Omental fat pad (tissue), 4 donors: ENCODE data around the gene FETUB. TPM values are rescaled to one million over a fixed set of nuclear protein-coding genes. Genes with fewer than 3 reads are reported as not detected.

Experiments
- ATAC-seq: fragments of 150-250 bp; one replicate; pipeline ENCODE4 v1.9.1; 2016; ENCODE audit warnings: mild to moderate bottlenecking, moderate library complexity; ENCODE audit not compliant: low FRiP score
- DNase-seq: peaks from one replicate; pipeline ENCODE4 v3.0.0-alpha.2; 2019; ENCODE audit warnings: low spot score
- total RNA-seq, 4 donors: library from RNA; depleted of rRNA; stranded (reverse); fragments of >200 nt; gene quantifications; one replicate each; pipeline ENCODE4 v1.1.0, GENCODE V29; 2016
- TF ChIP-seq, protein P1 (sequence below), 3 donors: fragments of 450-650 bp; IDR thresholded peaks; one replicate each; pipeline ENCODE4 v1.5.1; 2016 to 2017; ENCODE audit warnings: antibody characterized with exemption in 3 of 3, mild to moderate bottlenecking in 3 of 3, moderate library complexity in 2 of 3

Gene FETUB
- total RNA-seq, 4 donors from 2014 or later: not detected

DNA sequence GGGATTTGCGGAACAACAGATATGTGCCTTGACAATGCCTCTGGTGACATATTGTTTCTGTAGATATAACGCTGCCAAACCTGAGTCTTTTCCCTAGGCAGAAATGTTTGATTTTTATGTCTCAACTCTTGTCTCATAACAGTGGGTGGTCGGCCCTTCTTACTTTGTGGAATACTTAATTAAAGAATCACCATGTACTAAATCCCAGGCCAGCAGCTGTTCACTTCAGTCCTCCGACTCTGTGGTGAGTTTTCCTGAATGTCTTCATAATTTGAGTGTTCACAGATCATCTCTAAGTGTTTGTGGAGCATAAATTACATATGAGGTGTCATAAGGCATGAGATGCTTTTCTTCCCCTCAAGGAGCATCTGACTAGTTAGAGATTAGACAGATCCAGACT lies 5.9 kb downstream of the FETUB start:
- TF ChIP-seq, protein P1, sequence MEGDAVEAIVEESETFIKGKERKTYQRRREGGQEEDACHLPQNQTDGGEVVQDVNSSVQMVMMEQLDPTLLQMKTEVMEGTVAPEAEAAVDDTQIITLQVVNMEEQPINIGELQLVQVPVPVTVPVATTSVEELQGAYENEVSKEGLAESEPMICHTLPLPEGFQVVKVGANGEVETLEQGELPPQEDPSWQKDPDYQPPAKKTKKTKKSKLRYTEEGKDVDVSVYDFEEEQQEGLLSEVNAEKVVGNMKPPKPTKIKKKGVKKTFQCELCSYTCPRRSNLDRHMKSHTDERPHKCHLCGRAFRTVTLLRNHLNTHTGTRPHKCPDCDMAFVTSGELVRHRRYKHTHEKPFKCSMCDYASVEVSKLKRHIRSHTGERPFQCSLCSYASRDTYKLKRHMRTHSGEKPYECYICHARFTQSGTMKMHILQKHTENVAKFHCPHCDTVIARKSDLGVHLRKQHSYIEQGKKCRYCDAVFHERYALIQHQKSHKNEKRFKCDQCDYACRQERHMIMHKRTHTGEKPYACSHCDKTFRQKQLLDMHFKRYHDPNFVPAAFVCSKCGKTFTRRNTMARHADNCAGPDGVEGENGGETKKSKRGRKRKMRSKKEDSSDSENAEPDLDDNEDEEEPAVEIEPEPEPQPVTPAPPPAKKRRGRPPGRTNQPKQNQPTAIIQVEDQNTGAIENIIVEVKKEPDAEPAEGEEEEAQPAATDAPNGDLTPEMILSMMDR (IDR thresholded peaks at IDR 0.05): no peak
- no peak for DNase-seq
- ATAC-seq: no peak

DNA sequence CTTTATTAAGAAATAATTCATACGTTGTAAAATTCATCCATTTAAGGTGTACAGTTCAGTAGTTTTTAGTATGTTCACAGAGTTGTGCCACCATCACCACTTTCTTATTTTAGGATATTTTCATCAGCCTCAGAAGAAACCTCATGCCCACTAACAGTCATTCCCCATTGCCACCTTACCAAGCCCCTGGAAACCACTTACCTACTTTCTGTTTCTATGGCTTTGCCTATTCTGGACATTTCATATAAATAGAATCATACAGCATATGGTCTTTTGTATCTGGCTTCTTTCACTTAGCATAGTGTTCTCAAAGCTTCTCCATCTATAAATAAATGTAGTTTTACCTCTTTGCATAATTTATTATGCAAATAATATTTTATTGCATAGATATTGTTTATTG lies 6.6 kb downstream of the FETUB start:
- ATAC-seq (no peak), DNase-seq (no peak)
- TF ChIP-seq, protein P1 (IDR thresholded peaks at IDR 0.05): no peak

DNA sequence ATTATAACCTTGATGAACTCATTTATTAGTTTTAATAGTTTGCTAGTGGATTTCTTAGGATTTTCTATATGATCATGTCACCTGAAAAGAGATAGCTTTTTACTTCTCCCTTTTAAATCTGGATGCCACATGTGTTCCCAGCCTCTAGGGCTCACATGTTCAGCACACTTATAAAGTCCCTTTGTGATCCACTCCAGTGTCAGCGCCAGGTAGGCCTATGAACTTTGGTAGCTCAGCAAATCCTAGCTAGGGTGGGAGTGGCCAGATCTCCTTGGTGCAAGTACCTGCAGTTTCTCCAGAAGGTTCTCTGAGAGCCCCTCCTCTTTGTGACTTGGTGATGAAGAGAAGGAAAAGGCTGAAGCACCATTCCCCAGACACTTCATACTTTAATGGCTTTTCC lies 8.7 kb downstream of the FETUB start:
- TF ChIP-seq, protein P1 (IDR thresholded peaks at IDR 0.05): no peak
- DNase-seq (no peak), ATAC-seq (no peak)

DNA sequence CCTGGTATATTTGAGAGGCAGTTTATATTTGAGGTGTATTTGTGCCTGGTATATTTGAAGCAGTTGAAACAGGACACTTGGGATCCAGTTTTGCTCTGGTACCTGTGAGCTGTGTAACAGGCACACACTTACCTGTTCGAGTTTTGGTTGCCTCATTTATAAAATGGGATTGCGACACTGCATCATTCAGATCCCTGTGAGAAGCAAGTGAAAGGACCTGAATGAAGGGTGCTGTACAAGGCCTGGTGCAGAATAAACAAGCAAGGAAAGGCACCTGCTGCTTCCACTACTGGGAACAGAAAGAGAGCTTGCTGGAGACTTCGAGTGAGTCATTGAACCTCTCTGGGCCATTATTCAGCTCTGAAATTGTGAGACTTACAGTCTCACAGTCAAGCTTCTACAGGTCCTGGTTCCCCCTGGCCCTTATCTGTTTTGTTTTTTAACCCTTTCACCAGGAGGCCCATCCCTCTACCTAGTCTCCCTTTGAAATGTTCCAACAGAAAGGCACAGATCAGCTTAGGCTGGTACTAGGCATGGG lies 11.5 kb downstream of the FETUB start:
- TF ChIP-seq, protein P1 (IDR thresholded peaks at IDR 0.05): no peak
- DNase-seq (no peak), ATAC-seq (no peak)

DNA sequence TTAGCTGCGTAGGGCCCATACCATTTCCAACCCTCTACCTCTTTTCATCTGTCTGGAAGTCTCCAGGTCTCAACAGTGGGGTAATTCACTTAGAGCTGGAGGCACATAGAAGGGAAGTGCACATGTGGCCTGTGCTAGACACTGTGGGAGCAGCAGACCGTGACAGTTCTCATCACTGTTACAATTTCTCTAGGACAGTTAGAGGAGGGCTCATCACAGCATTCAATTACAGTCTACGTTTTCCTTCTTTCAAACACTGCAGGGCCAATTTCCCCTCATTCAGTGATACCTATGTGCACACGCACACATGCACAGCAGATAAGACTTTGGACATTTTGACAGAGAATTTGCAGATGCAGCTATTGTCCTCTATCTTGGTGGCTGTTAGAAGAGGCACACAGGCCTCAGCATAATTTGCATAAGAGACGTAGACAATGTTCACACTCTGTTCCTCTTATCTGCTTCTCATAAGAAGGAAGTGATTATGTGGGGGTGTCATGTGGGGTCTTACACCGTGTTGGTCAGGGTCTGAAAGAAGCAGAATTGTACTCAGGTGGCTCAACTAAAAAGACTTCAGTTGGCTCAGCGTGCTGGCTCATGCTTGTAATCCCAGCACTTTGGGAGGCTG lies 13.0 kb downstream of the FETUB start:
- DNase-seq (no peak), ATAC-seq (no peak)
- TF ChIP-seq, protein P1 (IDR thresholded peaks at IDR 0.05): no peak

DNA sequence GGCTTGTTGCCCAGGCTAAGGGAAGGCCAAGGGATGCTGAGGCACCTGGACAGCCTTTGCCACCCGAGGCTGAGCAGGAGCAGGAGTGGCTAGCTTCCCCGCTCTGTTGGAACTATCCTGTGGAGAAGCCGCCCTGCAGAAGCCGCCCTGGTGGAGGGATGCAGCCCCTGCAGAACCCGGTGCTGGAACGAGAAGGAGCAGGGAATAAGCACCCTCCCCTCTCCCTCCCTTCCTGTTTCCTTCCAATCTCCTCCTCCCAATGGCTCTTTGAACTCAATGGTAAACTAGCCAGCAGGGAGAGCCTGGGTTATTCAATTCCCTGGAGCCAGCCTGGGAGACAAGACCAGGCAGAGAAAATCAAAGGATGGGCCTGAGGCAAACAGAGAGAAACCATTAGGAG lies 13.8 kb downstream of the FETUB start:
- ATAC-seq (no peak), DNase-seq (no peak)
- TF ChIP-seq, protein P1 (IDR thresholded peaks at IDR 0.05): no peak
